Measurements from ENCODE around the gene CEP85L.

CEP85L gene

DNA sequence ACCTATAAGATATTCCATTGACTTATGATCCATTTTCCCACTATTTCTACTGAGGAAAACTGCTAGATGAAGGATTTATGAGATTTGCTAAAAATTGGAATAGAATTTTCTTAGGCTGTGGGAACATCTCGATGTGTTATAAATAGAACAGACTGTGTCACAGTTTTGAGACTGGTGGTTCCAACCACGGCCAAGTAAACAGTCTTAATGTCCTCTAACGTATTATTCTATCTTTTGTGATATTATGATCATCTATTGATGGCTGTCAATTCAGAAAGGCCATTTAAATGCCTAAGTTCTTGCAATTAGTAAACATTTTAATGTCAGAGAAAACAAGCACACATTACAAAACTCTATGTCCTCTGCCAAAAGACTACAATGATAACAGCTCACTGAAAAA, 174.8 kb downstream of the CEP85L start:
- Histone ChIP-seq H3K36me3 (ENCODE audit: control insufficient read depth, insufficient read depth, low read length) (no peaks in the 10 kb centered on the region), H3K27me3 (replicated peaks; ENCODE audit: control insufficient read depth, insufficient read depth, low read length) (no peaks in the 10 kb centered on the region), H3K4me3 (replicated peaks; ENCODE audit: low read depth, low read length) (no peak overlapping the region)
- DNase-seq (ENCODE audit: extremely low read depth, insufficient read length): no peak
- TF ChIP-seq, protein P1, sequence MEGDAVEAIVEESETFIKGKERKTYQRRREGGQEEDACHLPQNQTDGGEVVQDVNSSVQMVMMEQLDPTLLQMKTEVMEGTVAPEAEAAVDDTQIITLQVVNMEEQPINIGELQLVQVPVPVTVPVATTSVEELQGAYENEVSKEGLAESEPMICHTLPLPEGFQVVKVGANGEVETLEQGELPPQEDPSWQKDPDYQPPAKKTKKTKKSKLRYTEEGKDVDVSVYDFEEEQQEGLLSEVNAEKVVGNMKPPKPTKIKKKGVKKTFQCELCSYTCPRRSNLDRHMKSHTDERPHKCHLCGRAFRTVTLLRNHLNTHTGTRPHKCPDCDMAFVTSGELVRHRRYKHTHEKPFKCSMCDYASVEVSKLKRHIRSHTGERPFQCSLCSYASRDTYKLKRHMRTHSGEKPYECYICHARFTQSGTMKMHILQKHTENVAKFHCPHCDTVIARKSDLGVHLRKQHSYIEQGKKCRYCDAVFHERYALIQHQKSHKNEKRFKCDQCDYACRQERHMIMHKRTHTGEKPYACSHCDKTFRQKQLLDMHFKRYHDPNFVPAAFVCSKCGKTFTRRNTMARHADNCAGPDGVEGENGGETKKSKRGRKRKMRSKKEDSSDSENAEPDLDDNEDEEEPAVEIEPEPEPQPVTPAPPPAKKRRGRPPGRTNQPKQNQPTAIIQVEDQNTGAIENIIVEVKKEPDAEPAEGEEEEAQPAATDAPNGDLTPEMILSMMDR (IDR thresholded peaks at IDR 0.05; ENCODE audit: insufficient read depth, low read length, poor library complexity, severe bottlenecking): no peak

DNA sequence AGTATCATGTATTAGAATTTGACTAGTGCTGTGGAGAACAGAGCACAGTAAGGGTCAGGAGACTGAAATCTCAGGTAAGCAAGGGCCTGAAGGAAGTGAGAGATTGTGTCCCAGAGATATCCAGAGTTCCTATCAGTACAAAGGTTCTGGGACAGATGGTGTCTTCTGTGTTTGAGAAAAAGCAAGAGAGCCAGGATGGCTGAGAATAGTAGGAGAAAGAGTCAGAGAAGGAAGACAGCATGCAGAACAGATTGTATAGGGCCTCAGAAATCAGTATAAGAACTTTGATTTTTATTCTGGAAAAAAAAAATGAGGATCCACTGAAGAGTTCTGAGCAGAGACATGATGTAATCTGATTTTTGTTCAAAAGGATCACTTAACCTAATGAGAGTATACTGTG, 178.1 kb downstream of the CEP85L start:
- DNase-seq (ENCODE audit: extremely low read depth, insufficient read length): no peak
- TF ChIP-seq, protein P1 (IDR thresholded peaks at IDR 0.05; ENCODE audit: insufficient read depth, low read length, poor library complexity, severe bottlenecking): no peak

DNA sequence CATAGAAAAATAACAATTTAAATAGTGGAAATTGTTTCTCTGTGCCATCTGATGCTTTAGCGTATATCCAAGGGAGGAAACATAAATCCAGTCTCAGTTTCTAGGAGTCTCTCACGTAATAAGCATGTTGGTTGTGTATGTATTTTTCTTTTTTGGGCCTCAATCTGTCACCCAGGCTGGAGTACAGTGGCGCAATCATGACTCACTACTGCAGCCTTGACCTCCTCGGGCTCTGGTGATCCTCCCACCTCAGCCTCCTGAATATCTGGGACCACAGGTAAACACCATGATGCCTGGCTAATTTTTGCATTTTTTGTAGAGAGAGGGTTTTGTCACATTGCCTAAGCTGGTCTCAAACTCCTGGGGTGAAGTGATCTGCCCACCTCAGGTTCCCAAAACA, 181.9 kb downstream of the CEP85L start:
- H3K27me3 ChIP-seq (replicated peaks; ENCODE audit: control insufficient read depth, insufficient read depth, low read length): no peaks in the 10 kb centered on the region
- TF ChIP-seq, protein P1 (IDR thresholded peaks at IDR 0.05; ENCODE audit: insufficient read depth, low read length, poor library complexity, severe bottlenecking): no peak
- no peak overlapping the region for H3K4me3 ChIP-seq (replicated peaks; ENCODE audit: low read depth, low read length)
- DNase-seq (ENCODE audit: extremely low read depth, insufficient read length): no peak
- no peaks in the 10 kb centered on the region; the same call in 1 of the 2 replicates for H3K36me3 ChIP-seq (ENCODE audit: control insufficient read depth, insufficient read depth, low read length)

More for the DNA sequence above, 178.1 kb downstream of the CEP85L start:
- Histone ChIP-seq H3K4me3 (replicated peaks; ENCODE audit: low read depth, low read length) (no peak overlapping the region), H3K27me3 (replicated peaks; ENCODE audit: control insufficient read depth, insufficient read depth, low read length) (no peaks in the 10 kb centered on the region), H3K36me3 (ENCODE audit: control insufficient read depth, insufficient read depth, low read length) (no peaks in the 10 kb centered on the region; the same call in 1 of the 2 replicates)

DNA sequence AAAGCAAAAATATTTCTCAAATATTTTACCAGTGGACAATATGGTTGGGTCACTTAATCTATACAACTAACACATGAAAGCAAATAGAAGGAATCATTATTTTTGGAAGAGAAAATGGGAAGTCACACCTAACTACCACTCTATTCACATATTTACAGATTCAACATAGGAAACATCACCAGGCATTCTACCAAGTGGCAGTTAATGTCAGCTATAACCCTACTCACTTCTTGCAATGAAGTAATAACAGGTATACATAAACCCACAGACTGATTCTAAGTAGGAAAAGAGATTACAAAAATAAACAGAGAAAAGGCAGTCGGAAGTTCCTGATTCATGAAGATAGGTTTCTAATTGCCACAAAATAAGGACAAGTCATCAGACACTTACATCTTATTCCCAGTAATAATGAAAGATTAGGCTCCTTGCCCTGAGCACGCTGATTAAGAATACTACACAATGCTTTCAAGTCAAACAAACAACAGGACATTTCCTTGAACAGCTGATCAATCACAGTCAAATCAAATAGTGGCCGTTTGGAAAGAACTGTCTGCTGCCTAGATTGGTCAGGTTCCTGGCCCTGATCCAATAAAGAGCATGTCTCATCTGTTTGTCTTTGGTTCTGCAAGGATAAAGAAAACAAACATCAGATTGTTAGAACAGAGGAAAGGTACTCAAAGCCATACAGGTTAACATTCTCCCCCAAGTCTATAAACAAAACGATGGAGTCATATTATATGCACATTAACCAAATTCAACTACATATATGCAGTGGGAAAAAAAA, 182.5 kb downstream of the CEP85L start:
- Histone ChIP-seq H3K36me3 (ENCODE audit: control insufficient read depth, insufficient read depth, low read length) (no peaks in the 10 kb centered on the region; the same call in 1 of the 2 replicates), H3K27me3 (replicated peaks; ENCODE audit: control insufficient read depth, insufficient read depth, low read length) (no peaks in the 10 kb centered on the region), H3K4me3 (replicated peaks; ENCODE audit: low read depth, low read length) (no peak overlapping the region)
- TF ChIP-seq, protein P1 (IDR thresholded peaks at IDR 0.05; ENCODE audit: insufficient read depth, low read length, poor library complexity, severe bottlenecking): no peak
- no peak for DNase-seq (ENCODE audit: extremely low read depth, insufficient read length)

DNA sequence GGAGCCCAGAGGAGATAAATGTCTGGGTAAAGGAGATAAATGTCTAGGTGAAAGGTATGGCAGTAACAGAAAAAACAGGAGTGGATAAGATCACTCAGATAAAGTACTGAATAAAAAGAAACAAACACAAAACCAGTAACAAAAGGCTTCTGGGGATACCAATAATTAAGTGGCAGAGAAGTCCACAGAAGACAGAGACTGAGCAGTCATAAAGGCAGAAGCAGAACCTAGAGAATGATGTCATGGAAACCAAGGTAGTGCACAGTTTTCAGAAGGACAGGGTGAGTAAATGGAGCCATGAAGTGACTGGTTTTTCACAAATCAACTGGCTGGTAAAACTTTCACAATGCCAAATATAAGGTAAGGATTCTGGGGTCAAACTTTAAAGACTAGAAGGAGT, 184.2 kb downstream of the CEP85L start:
- Histone ChIP-seq H3K27me3 (replicated peaks; ENCODE audit: control insufficient read depth, insufficient read depth, low read length) (no peaks in the 10 kb centered on the region), H3K4me3 (replicated peaks; ENCODE audit: low read depth, low read length) (no peak overlapping the region), H3K36me3 (ENCODE audit: control insufficient read depth, insufficient read depth, low read length) (no peaks in the 10 kb centered on the region; the same call in 1 of the 2 replicates)
- TF ChIP-seq, protein P1 (IDR thresholded peaks at IDR 0.05; ENCODE audit: insufficient read depth, low read length, poor library complexity, severe bottlenecking): no peak
- no peak for DNase-seq (ENCODE audit: extremely low read depth, insufficient read length)
